IMR-90 (cell line): ENCODE measurements around the gene VPS8. TPM values are rescaled to one million over a fixed set of nuclear protein-coding genes. Genes with fewer than 3 reads are reported as not detected.

ENCODE experiments used
- ATAC-seq: fragments of 200-7000 bp; cut with Tn5 transposase; 2 replicates; pipeline ENCODE4 v1.9.1; 2020; ENCODE audit warnings: low read depth, mild to moderate bottlenecking, moderate library complexity
- BruUV-seq: library from RNA; stranded (reverse); fragments of 400-500 nt; replicated peaks from 2 replicates; lab custom pipeline; 2021; lab: Mats Ljungman, UMichigan
- CTCF ChIA-PET: fragments of 300-600 bp; formaldehyde crosslinking; extraction: SDS; loops from one replicate; lab custom pipeline; 2021; ENCODE audit warnings: antibody characterized with exemption; lab: Yijun Ruan, JAX
- POLR2A ChIA-PET: fragments of 300-600 bp; sonication (Branson Sonifier 250); formaldehyde crosslinking; loops from one replicate; lab custom pipeline; 2022; ENCODE audit warnings: antibody characterized with exemption; ENCODE audit not compliant: unreplicated experiment; lab: Charles Lee
- DNase-seq: peaks from one replicate; pipeline ENCODE4 v3.0.0; 2013
- H2AFZ ChIP-seq: replicated peaks from 2 replicates; pipeline ENCODE3; 2013; ENCODE audit warnings: low read length, mild to moderate bottlenecking; ENCODE audit not compliant: poor library complexity
- H2AK5ac ChIP-seq: 2 replicates; pipeline ENCODE4 v1.6.1; 2013; ENCODE audit warnings: low read depth, low read length, inconsistent platforms
- H2AK9ac ChIP-seq: replicated peaks from 2 replicates; pipeline ENCODE3; 2013; ENCODE audit warnings: mild to moderate bottlenecking, low read depth, low read length, moderate library complexity; ENCODE audit not compliant: poor library complexity
- H2BK120ac ChIP-seq: 2 replicates; pipeline ENCODE4 v1.6.1; 2013; ENCODE audit warnings: low read depth, low read length, inconsistent platforms
- H2BK15ac ChIP-seq: 3 replicates; pipeline ENCODE4 v1.6.1; 2013; ENCODE audit warnings: low read depth, low read length, inconsistent platforms
- H2BK20ac ChIP-seq: 2 replicates; pipeline ENCODE4 v1.6.1; 2013; ENCODE audit warnings: low read depth, mild to moderate bottlenecking, inconsistent platforms, low read length, moderate library complexity
- H2BK5ac ChIP-seq: 2 replicates; pipeline ENCODE4 v1.6.1; 2013; ENCODE audit warnings: mild to moderate bottlenecking, low read depth, low read length, inconsistent platforms; ENCODE audit not compliant: poor library complexity, severe bottlenecking
- H3K14ac ChIP-seq: replicated peaks from 2 replicates; pipeline ENCODE4 v1.6.1; 2013; ENCODE audit warnings: low read depth, low read length, inconsistent platforms
- H3K18ac ChIP-seq: 2 replicates; pipeline ENCODE4 v1.6.1; 2013; ENCODE audit warnings: low read depth, low read length, control low read depth
- H3K23ac ChIP-seq: 2 replicates; pipeline ENCODE4 v1.6.1; 2013; ENCODE audit warnings: low read depth, low read length, inconsistent platforms
- H3K27ac ChIP-seq: 2 replicates; pipeline ENCODE4 v1.5.1; 2013; ENCODE audit warnings: mild to moderate bottlenecking, control low read depth, low read length; ENCODE audit not compliant: insufficient read depth
- H3K27me3 ChIP-seq: 2 replicates; pipeline ENCODE4 v1.6.1; 2013; ENCODE audit warnings: low read length; ENCODE audit not compliant: control insufficient read depth, insufficient read depth
- H3K36me3 ChIP-seq: 2 replicates; pipeline ENCODE4 v1.6.1; 2013; ENCODE audit warnings: low read length, mixed read lengths; ENCODE audit not compliant: control insufficient read depth, insufficient read depth
- H3K4ac ChIP-seq: 2 replicates; pipeline ENCODE4 v1.6.1; 2013; ENCODE audit warnings: low read depth, low read length, inconsistent platforms
- H3K4me1 ChIP-seq: 2 replicates; pipeline ENCODE4 v1.6.1; 2013; ENCODE audit warnings: low read length, mixed read lengths; ENCODE audit not compliant: control insufficient read depth, insufficient read depth
- H3K4me2 ChIP-seq: 2 replicates; pipeline ENCODE4 v1.6.1; 2013; ENCODE audit warnings: low read depth, mild to moderate bottlenecking, control low read depth, low read length, moderate library complexity
- H3K4me3 ChIP-seq: 2 replicates; pipeline ENCODE4 v1.5.1; 2013; ENCODE audit warnings: low read depth, mild to moderate bottlenecking, control low read depth, low read length, moderate library complexity; ENCODE audit not compliant: insufficient read depth
- H3K56ac ChIP-seq: 2 replicates; pipeline ENCODE4 v1.6.1; 2013; ENCODE audit warnings: low read length, inconsistent platforms; ENCODE audit not compliant: insufficient read depth; ENCODE audit errors: extremely low read depth
- H3K79me1 ChIP-seq, 2 experiments: 2 replicates each; pipeline ENCODE4 v1.6.1; 2013; ENCODE audit warnings: low read length in 2 of 2, inconsistent platforms in 1 of 2, low read depth in 1 of 2
- H3K9ac ChIP-seq: 2 replicates; pipeline ENCODE4 v1.6.1; 2013; ENCODE audit warnings: low read depth, low read length, control low read depth
- H3K9me1 ChIP-seq: 2 replicates; pipeline ENCODE4 v1.6.1; 2013; ENCODE audit warnings: low read length, inconsistent platforms; ENCODE audit not compliant: insufficient read depth
- H3K9me3 ChIP-seq: 2 replicates; pipeline ENCODE4 v1.6.1; 2013; ENCODE audit warnings: low read length; ENCODE audit not compliant: control insufficient read depth, insufficient read depth
- H4K20me1 ChIP-seq: 2 replicates; pipeline ENCODE4 v1.6.1; 2013; ENCODE audit warnings: low read length, inconsistent platforms; ENCODE audit not compliant: insufficient read depth
- H4K5ac ChIP-seq: 2 replicates; pipeline ENCODE4 v1.6.1; 2013; ENCODE audit warnings: mild to moderate bottlenecking, low read depth, low read length, control low read depth
- H4K8ac ChIP-seq, 2 experiments: 2 replicates each; pipeline ENCODE4 v1.6.1; 2013; ENCODE audit warnings: low read depth in 2 of 2, low read length in 2 of 2, control low read depth in 1 of 2, inconsistent platforms in 1 of 2
- H4K91ac ChIP-seq: 2 replicates; pipeline ENCODE4 v1.6.1; 2013; ENCODE audit warnings: low read depth, low read length, inconsistent platforms; ENCODE audit not compliant: insufficient read depth
- BHLHE40 ChIP-seq: fragments of 150-350 bp; IDR thresholded peaks from 2 replicates; pipeline ENCODE4 v1.6.1; 2016; ENCODE audit warnings: mild to moderate bottlenecking, low read depth, low read length
- CEBPB ChIP-seq: IDR thresholded peaks from 2 replicates; pipeline ENCODE4 v1.6.1; 2012; ENCODE audit warnings: low read depth, low read length, improper control_type of control experiment
- FOS ChIP-seq: fragments of 150-350 bp; IDR thresholded peaks from 2 replicates; pipeline ENCODE4 v1.6.1; 2016; ENCODE audit warnings: low read depth, low read length
- MAFK ChIP-seq: IDR thresholded peaks from 2 replicates; pipeline ENCODE4 v1.6.1; 2012; ENCODE audit warnings: low read depth, low read length, improper control_type of control experiment
- MAZ ChIP-seq: IDR thresholded peaks from 2 replicates; pipeline ENCODE4 v1.6.1; 2012; ENCODE audit warnings: low read depth, mild to moderate bottlenecking, low read length, improper control_type of control experiment, moderate library complexity, borderline replicate concordance
- MXI1 ChIP-seq: IDR thresholded peaks from 2 replicates; pipeline ENCODE4 v1.6.1; 2012; ENCODE audit warnings: low read depth, mild to moderate bottlenecking, low read length, moderate library complexity, borderline replicate concordance
- NFE2L2 ChIP-seq: fragments of 150-350 bp; IDR thresholded peaks from 2 replicates; pipeline ENCODE4 v1.6.1; 2016; ENCODE audit warnings: low read depth, mild to moderate bottlenecking, low read length
- POLR2A ChIP-seq: IDR thresholded peaks from 2 replicates; pipeline ENCODE4 v1.6.1; 2012; ENCODE audit warnings: mild to moderate bottlenecking, low read depth, low read length
- RAD21 ChIP-seq: IDR thresholded peaks from 2 replicates; pipeline ENCODE4 v1.6.1; 2012; ENCODE audit warnings: low read length, improper control_type of control experiment
- RFX5 ChIP-seq: IDR thresholded peaks from 2 replicates; pipeline ENCODE4 v1.8.0; 2012; ENCODE audit warnings: low read depth, mild to moderate bottlenecking, low read length, moderate library complexity
- SMC3 ChIP-seq: fragments of 150-350 bp; IDR thresholded peaks from 2 replicates; pipeline ENCODE4 v1.6.1; 2016; ENCODE audit warnings: low read depth, mild to moderate bottlenecking, antibody characterized with exemption, low read length, moderate library complexity
- WGBS, 2 experiments: methylation state at CpG; one replicate each; pipeline versions ENCODE4 v1.1.5 to v1.1.7; 2013; ENCODE audit warnings: missing lambda C conversion rate in 2 of 2; ENCODE audit not compliant: insufficient read length in 1 of 2; ENCODE audit errors: extremely low coverage in 2 of 2; 5-methylcytosine and 5-hydroxymethylcytosine counted together
- dilution Hi-C: fragments of 300-500 bp; cut with HindIII; formaldehyde crosslinking; loops from one replicate; pipeline ENCODE4 v1.14.3; 2018; ENCODE audit warnings: low sequenced_read_pairs; ENCODE audit not compliant: unreplicated experiment
- in situ Hi-C: fragments of 300-500 bp; cut with MboI; formaldehyde crosslinking; loops from 3 replicates; pipeline ENCODE4 v1.14.3; 2019; ENCODE audit warnings: low sequenced_read_pairs, inconsistent platforms, mixed read lengths
- intact Hi-C: fragments of 100-400 bp; cut with micrococcal nuclease; formaldehyde crosslinking; loops from 2 replicates; pipeline ENCODE4 v1.10.0; 2022
- polyA plus RNA-seq, 3 experiments: library from polyadenylated mRNA; depleted of rRNA; stranded (reverse); fragments of >200 nt; gene quantifications; 2 replicates each; pipeline ENCODE4 v1.2.3, GENCODE V29; 2012; ENCODE audit warnings: low replicate concordance in 1 of 3
- total RNA-seq: library from RNA; depleted of rRNA; stranded (reverse); fragments of >200 nt; gene quantifications from 2 replicates; pipeline ENCODE4 v1.2.3, GENCODE V29; 2012
- TF ChIP-seq, protein P1 (sequence below): fragments of 150-350 bp; IDR thresholded peaks from 2 replicates; pipeline ENCODE4 v1.6.1; 2017; ENCODE audit warnings: mild to moderate bottlenecking, antibody characterized with exemption, low read length, low read depth
- TF ChIP-seq, protein P2 (sequence below): fragments of 150-350 bp; IDR thresholded peaks from 2 replicates; pipeline ENCODE4 v1.6.1; 2016; ENCODE audit warnings: low read depth, mild to moderate bottlenecking, low read length, moderate library complexity, borderline replicate concordance

Gene VPS8
- total and polyA plus RNA-seq, 2 of the 4 experiments (the other 2 are of a cell fraction): 14.0 to 56.1 TPM

DNA sequence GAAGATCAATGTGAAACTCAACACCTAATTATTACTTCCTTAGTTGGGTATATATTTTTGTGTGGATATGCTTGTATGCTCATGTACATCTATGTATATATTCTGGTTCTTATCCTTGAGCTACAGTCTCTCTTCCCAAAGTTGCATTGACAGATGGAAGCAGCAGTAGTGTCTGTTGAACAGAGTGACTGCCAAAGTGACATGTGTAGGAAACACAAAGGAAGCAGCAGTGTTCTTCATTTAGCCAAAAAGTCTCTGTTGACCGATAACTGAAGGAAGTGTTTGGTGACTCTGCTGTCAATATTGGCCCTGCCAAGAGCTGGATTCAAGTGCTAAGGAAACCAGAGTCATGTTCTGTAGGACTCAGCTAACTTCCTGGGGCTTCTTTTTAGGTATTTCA, 217.1 kb downstream of the VPS8 start:
- CTCF ChIA-PET: interaction anchor here (0.5 to 0.9 kb wide), 3 partner anchors 8 to 20 kb away, joined by 3 to 5 read pairs (median 3); no protein-coding TSS in a partner anchor
- Histone ChIP-seq H3K4me2 (no peak overlapping the region), H3K9me3 (no peaks in the 10 kb centered on the region), H3K27ac (no peak overlapping the region), H2BK20ac (no peak overlapping the region), H2BK120ac (no peak overlapping the region), H3K27me3 (no peaks in the 10 kb centered on the region), H4K8ac (no peak overlapping the region), H3K4ac (no peak overlapping the region), H3K36me3 (peaks cover 4% of the 10 kb centered on the region), H3K9me1 (peaks cover 3% of the 10 kb centered on the region), H3K4me1 (no peaks in the 10 kb centered on the region), H2AFZ (no peak overlapping the region), H3K79me1 (no peaks in the 10 kb centered on the region), H2BK5ac (no peak overlapping the region), H3K9ac (no peak overlapping the region), H4K91ac (no peak overlapping the region), H4K20me1 (no peaks in the 10 kb centered on the region), H3K56ac (no peak overlapping the region), H3K14ac (no peak overlapping the region), H3K18ac (no peak overlapping the region), H2AK5ac (no peak overlapping the region), H2BK15ac (no peak overlapping the region), H3K4me3 (no peak overlapping the region), H2AK9ac (no peak overlapping the region), H4K5ac (no peak overlapping the region), H3K23ac (no peak overlapping the region)
- DNase-seq (no peak), ATAC-seq (no peak)
- in situ Hi-C loops: no loop called here
- intact Hi-C loops: no loop called here
- dilution Hi-C loops: no loop called here
- WGBS, 2 experiments: 40% methylated on average over 1 of the region's 1 CpG; no CpG with 5 or more reads in 1 of the 2 experiments
- TF ChIP-seq NFE2L2: no peak
- no peak for TF ChIP-seq MAFK
- no peak for TF ChIP-seq SMC3
- TF ChIP-seq RAD21: no peak
- TF ChIP-seq POLR2A: no peak
- TF ChIP-seq, protein P1, sequence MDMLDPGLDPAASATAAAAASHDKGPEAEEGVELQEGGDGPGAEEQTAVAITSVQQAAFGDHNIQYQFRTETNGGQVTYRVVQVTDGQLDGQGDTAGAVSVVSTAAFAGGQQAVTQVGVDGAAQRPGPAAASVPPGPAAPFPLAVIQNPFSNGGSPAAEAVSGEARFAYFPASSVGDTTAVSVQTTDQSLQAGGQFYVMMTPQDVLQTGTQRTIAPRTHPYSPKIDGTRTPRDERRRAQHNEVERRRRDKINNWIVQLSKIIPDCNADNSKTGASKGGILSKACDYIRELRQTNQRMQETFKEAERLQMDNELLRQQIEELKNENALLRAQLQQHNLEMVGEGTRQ: no peak
- no peak for TF ChIP-seq RFX5
- no peak for TF ChIP-seq MXI1
- TF ChIP-seq BHLHE40: no peak
- TF ChIP-seq, protein P2, sequence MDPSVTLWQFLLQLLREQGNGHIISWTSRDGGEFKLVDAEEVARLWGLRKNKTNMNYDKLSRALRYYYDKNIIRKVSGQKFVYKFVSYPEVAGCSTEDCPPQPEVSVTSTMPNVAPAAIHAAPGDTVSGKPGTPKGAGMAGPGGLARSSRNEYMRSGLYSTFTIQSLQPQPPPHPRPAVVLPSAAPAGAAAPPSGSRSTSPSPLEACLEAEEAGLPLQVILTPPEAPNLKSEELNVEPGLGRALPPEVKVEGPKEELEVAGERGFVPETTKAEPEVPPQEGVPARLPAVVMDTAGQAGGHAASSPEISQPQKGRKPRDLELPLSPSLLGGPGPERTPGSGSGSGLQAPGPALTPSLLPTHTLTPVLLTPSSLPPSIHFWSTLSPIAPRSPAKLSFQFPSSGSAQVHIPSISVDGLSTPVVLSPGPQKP: no peak
- TF ChIP-seq CEBPB: no peak
- no peak for TF ChIP-seq FOS
- TF ChIP-seq MAZ: no peak
- no TSS peak for BruUV-seq
- POLR2A ChIA-PET: no interaction called here
